ENCODE data around the gene PCDH15.

Gene PCDH15

DNA sequence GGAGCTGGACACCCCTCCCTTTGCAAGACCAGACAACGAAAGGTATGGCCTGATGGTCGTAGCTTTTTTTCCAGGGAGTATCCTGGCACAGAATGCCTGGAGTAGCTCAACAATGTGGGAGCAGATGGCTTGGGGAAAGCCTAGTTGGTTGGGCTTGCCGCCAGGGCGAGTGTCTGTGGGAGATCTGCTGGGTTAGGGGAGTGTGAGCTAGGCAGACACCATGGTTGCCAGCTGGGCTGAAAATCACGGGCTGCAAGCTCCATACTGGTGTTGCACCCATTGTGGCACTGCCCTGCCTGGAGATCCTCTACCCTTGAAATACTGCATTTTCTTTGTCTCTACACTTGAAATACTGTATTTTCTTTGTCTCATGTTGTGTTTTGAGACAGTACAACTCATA is 538.3 kb downstream of the PCDH15 start:
- no peak for DNase-seq (ENCODE audit: low read depth, low spot score)
- Histone ChIP-seq H3K4me3 (ENCODE audit: insufficient read length, low read depth) (no peak overlapping the region), H3K9me3 (ENCODE audit: insufficient read depth, low read length) (no peaks in the 10 kb centered on the region), H3K4me1 (ENCODE audit: insufficient read depth, insufficient read length) (no peaks in the 10 kb centered on the region), H3K9ac (ENCODE audit: insufficient read length, low read depth) (no peak overlapping the region), H3K27me3 (ENCODE audit: insufficient read depth, insufficient read length) (no peaks in the 10 kb centered on the region), H3K36me3 (ENCODE audit: insufficient read depth, insufficient read length, low read length) (no peaks in the 10 kb centered on the region)
- TF ChIP-seq SUZ12 (IDR thresholded peaks at IDR 0.05; ENCODE audit: extremely low read depth, insufficient read depth, insufficient read length) (no peak), ZNF274 (IDR thresholded peaks at IDR 0.05; ENCODE audit: low read depth, low read length) (no peak), YY1 (IDR thresholded peaks at IDR 0.05; ENCODE audit: insufficient read depth, insufficient read length) (no peak)

DNA sequence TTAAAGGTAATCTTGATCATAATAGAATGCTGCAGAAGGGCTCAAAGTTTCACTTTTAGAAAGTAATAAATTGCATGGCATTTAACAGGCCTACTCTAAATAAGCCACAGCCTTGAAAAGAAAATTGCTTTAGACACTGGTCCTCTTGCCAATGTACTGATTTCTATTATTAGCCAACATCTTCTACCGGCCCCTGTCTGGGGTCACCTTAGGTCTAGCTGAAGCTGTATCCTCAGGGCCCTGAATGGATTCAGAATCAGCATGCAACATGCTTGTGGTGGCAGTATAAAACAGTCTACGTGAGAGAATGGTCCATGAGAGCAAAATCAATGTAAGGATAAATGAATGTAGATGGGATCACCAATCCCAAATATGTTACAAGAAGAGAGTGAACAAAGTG is 541.9 kb downstream of the PCDH15 start:
- no peak for TF ChIP-seq SUZ12 (IDR thresholded peaks at IDR 0.05; ENCODE audit: extremely low read depth, insufficient read depth, insufficient read length)
- no peak for TF ChIP-seq ZNF274 (IDR thresholded peaks at IDR 0.05; ENCODE audit: low read depth, low read length)
- TF ChIP-seq YY1 (IDR thresholded peaks at IDR 0.05; ENCODE audit: insufficient read depth, insufficient read length), result no peak
- H3K4me1 ChIP-seq (ENCODE audit: insufficient read depth, insufficient read length), result no peaks in the 10 kb centered on the region

DNA sequence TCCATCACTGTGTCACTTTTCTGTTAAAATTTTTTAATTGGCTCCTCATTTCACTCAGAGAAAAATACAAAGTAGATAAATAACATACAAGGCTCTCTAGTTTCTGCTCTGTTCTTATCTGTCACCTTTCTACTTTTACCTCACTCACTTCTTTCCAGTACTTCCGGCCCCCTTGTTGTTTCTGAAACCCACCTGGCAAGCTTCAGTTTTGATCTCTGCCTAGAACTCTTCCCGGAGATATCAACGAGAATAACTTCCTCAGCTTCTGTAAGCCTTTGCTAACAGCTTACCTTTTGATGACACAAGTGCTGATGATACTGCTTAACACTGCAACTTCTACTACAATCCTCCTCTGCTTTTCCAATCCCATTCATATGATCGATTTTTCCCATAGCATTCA is 566.2 kb downstream of the PCDH15 start:
- H3K36me3 ChIP-seq (ENCODE audit: insufficient read depth, insufficient read length, low read length), result no peaks in the 10 kb centered on the region
- no peak for DNase-seq (ENCODE audit: low read depth, low spot score)
- no peaks in the 10 kb centered on the region for H3K4me1 ChIP-seq (ENCODE audit: insufficient read depth, insufficient read length)
- no peak overlapping the region for H3K4me3 ChIP-seq (ENCODE audit: insufficient read length, low read depth)
- peaks cover 4% of the 10 kb centered on the region; the same call in 1 of the 2 replicates for H3K9me3 ChIP-seq (ENCODE audit: insufficient read depth, low read length)
- TF ChIP-seq SUZ12 (IDR thresholded peaks at IDR 0.05; ENCODE audit: extremely low read depth, insufficient read depth, insufficient read length) (no peak), YY1 (IDR thresholded peaks at IDR 0.05; ENCODE audit: insufficient read depth, insufficient read length) (no peak), ZNF274 (IDR thresholded peaks at IDR 0.05; ENCODE audit: low read depth, low read length) (no peak)
- no peak overlapping the region for H3K9ac ChIP-seq (ENCODE audit: insufficient read length, low read depth)
- no peaks in the 10 kb centered on the region for H3K27me3 ChIP-seq (ENCODE audit: insufficient read depth, insufficient read length)

More for the DNA sequence above, 541.9 kb downstream of the PCDH15 start:
- no peak overlapping the region for H3K9ac ChIP-seq (ENCODE audit: insufficient read length, low read depth)
- no peaks in the 10 kb centered on the region for H3K9me3 ChIP-seq (ENCODE audit: insufficient read depth, low read length)
- no peak overlapping the region for H3K4me3 ChIP-seq (ENCODE audit: insufficient read length, low read depth)
- no peak for DNase-seq (ENCODE audit: low read depth, low spot score)
- H3K27me3 ChIP-seq (ENCODE audit: insufficient read depth, insufficient read length), result no peaks in the 10 kb centered on the region
- H3K36me3 ChIP-seq (ENCODE audit: insufficient read depth, insufficient read length, low read length), result no peaks in the 10 kb centered on the region

DNA sequence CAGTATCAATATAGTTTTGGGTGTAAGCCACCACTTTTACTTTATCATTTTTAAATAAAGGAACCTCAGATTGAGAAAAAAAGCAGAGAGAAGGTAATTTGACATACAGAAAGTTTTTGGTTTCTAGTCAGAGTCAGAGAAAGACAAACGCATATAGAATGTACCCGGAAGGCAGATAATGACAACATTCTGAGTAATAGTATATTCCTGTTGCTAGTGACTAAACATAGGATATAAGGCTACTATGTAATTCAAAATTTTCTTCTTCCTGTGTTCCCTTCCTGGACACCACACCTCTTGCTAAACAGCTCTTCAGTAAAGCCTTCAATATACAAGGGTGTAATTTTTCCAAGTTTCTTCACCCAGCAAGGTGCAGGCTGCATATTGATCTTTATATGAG is 597.6 kb downstream of the PCDH15 start:
- TF ChIP-seq YY1 (IDR thresholded peaks at IDR 0.05; ENCODE audit: insufficient read depth, insufficient read length) (no peak), ZNF274 (IDR thresholded peaks at IDR 0.05; ENCODE audit: low read depth, low read length) (no peak), SUZ12 (IDR thresholded peaks at IDR 0.05; ENCODE audit: extremely low read depth, insufficient read depth, insufficient read length) (no peak)
- Histone ChIP-seq H3K9ac (ENCODE audit: insufficient read length, low read depth) (no peak overlapping the region), H3K9me3 (ENCODE audit: insufficient read depth, low read length) (no peaks in the 10 kb centered on the region), H3K4me3 (ENCODE audit: insufficient read length, low read depth) (no peak overlapping the region), H3K36me3 (ENCODE audit: insufficient read depth, insufficient read length, low read length) (no peaks in the 10 kb centered on the region), H3K27me3 (ENCODE audit: insufficient read depth, insufficient read length) (no peaks in the 10 kb centered on the region), H3K4me1 (ENCODE audit: insufficient read depth, insufficient read length) (no peaks in the 10 kb centered on the region)
- DNase-seq (ENCODE audit: low read depth, low spot score), result no peak

DNA sequence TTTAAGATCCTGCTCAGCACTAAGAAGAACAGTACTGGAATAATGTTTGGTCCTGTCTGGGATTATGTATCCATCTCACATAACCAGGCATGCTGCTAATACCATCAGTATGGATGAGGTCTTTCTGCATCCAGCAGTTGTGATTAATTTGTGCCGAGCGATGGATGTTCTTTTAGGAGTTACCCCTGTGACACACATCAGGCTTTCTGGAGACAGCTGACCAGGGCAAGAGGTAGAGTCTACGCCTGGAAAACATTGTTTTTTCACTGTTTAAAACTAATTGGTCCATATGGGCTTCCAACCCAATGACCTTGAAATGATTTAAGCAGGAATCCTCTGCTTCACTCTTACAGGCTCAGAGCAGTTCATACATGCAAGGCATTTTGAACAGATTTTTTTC is 603.0 kb downstream of the PCDH15 start:
- H3K36me3 ChIP-seq (ENCODE audit: insufficient read depth, insufficient read length, low read length), result no peaks in the 10 kb centered on the region
- TF ChIP-seq YY1 (IDR thresholded peaks at IDR 0.05; ENCODE audit: insufficient read depth, insufficient read length), result no peak
- TF ChIP-seq ZNF274 (IDR thresholded peaks at IDR 0.05; ENCODE audit: low read depth, low read length), result no peak
- TF ChIP-seq SUZ12 (IDR thresholded peaks at IDR 0.05; ENCODE audit: extremely low read depth, insufficient read depth, insufficient read length), result no peak
- no peaks in the 10 kb centered on the region for H3K9me3 ChIP-seq (ENCODE audit: insufficient read depth, low read length)

DNA sequence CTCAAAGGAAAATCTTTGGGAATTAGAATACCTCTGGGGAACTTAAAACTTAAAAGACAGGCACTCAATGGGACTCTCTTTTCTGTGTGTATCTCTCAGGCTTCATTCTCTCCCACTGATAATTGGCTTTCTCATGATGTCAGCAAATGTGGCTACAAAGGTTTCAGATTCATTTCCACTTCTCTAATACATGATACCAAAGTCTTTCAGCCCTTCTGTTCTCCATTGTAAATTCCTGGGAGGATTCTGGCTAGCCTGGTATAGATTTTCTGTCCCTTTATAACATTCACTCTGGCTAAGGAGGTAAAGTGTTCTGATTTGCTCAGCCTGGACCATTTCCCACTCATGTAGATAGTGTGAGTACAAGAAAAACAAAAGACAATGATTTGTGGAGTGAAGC is 606.2 kb downstream of the PCDH15 start:
- H3K36me3 ChIP-seq (ENCODE audit: insufficient read depth, insufficient read length, low read length), result no peaks in the 10 kb centered on the region
- no peaks in the 10 kb centered on the region for H3K9me3 ChIP-seq (ENCODE audit: insufficient read depth, low read length)
- no peak for DNase-seq (ENCODE audit: low read depth, low spot score)
- H3K4me1 ChIP-seq (ENCODE audit: insufficient read depth, insufficient read length), result no peaks in the 10 kb centered on the region
- no peak for TF ChIP-seq YY1 (IDR thresholded peaks at IDR 0.05; ENCODE audit: insufficient read depth, insufficient read length)
- no peak for TF ChIP-seq ZNF274 (IDR thresholded peaks at IDR 0.05; ENCODE audit: low read depth, low read length)
- H3K27me3 ChIP-seq (ENCODE audit: insufficient read depth, insufficient read length), result no peaks in the 10 kb centered on the region
- no peak overlapping the region for H3K4me3 ChIP-seq (ENCODE audit: insufficient read length, low read depth)
- no peak overlapping the region for H3K9ac ChIP-seq (ENCODE audit: insufficient read length, low read depth)

More for the DNA sequence above, 603.0 kb downstream of the PCDH15 start:
- DNase-seq (ENCODE audit: low read depth, low spot score), result no peak
- no peak overlapping the region for H3K4me3 ChIP-seq (ENCODE audit: insufficient read length, low read depth)
- no peaks in the 10 kb centered on the region for H3K4me1 ChIP-seq (ENCODE audit: insufficient read depth, insufficient read length)
- no peak overlapping the region for H3K9ac ChIP-seq (ENCODE audit: insufficient read length, low read depth)
- H3K27me3 ChIP-seq (ENCODE audit: insufficient read depth, insufficient read length), result no peaks in the 10 kb centered on the region

DNA sequence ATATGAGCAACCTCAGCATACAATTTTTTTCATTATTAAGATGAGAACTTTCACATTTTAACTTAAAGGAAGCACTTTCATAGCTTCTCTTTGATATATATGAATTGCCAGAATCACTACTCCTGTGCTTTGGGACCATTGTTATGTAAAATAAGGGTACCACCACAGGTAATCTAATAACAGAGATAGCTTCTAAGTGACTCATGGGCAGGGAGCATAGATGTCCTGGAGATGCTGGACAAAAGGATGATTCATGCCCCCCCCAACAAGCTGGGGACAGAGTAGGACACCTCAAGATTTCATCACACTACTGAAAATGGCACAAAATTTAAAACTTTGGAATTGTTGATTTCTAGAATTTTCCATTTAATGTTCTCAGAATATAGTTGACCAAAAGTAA is 641.1 kb downstream of the PCDH15 start:
- TF ChIP-seq ZNF274 (IDR thresholded peaks at IDR 0.05; ENCODE audit: low read depth, low read length) (no peak), YY1 (IDR thresholded peaks at IDR 0.05; ENCODE audit: insufficient read depth, insufficient read length) (no peak), SUZ12 (IDR thresholded peaks at IDR 0.05; ENCODE audit: extremely low read depth, insufficient read depth, insufficient read length) (no peak)
- H3K27me3 ChIP-seq (ENCODE audit: insufficient read depth, insufficient read length), result no peaks in the 10 kb centered on the region
- no peaks in the 10 kb centered on the region for H3K4me1 ChIP-seq (ENCODE audit: insufficient read depth, insufficient read length)
- peaks cover 8% of the 10 kb centered on the region; the same call in 1 of the 2 replicates for H3K9me3 ChIP-seq (ENCODE audit: insufficient read depth, low read length)
- DNase-seq (ENCODE audit: low read depth, low spot score), result no peak
- no peak overlapping the region for H3K4me3 ChIP-seq (ENCODE audit: insufficient read length, low read depth)
- no peak overlapping the region for H3K9ac ChIP-seq (ENCODE audit: insufficient read length, low read depth)
- no peaks in the 10 kb centered on the region for H3K36me3 ChIP-seq (ENCODE audit: insufficient read depth, insufficient read length, low read length)

DNA sequence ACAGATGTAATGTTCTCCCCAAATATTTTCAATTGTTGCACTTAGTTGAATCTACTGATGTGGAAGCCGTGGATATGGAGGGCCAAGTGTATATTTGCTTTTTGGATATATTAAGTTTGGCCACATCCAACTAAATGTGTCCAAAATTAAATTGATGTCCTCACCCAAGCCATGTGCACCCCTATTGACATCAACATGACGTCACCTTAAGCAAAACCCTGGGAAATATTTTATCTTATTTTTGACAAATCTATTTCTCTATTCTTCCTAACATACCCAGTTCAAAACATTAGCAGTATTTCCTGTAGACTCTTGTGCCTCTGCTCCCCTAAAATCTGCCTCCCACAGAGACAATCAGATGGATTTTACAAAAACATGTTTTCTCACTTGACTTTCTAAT is 652.5 kb downstream of the PCDH15 start:
- H3K4me1 ChIP-seq (ENCODE audit: insufficient read depth, insufficient read length), result no peaks in the 10 kb centered on the region
- no peak overlapping the region for H3K9ac ChIP-seq (ENCODE audit: insufficient read length, low read depth)
- no peak for DNase-seq (ENCODE audit: low read depth, low spot score)
- no peak for TF ChIP-seq ZNF274 (IDR thresholded peaks at IDR 0.05; ENCODE audit: low read depth, low read length)
- TF ChIP-seq SUZ12 (IDR thresholded peaks at IDR 0.05; ENCODE audit: extremely low read depth, insufficient read depth, insufficient read length), result no peak
- TF ChIP-seq YY1 (IDR thresholded peaks at IDR 0.05; ENCODE audit: insufficient read depth, insufficient read length), result no peak
- H3K9me3 ChIP-seq (ENCODE audit: insufficient read depth, low read length), result peaks cover 10% of the 10 kb centered on the region; the same call in 1 of the 2 replicates
- H3K27me3 ChIP-seq (ENCODE audit: insufficient read depth, insufficient read length), result no peaks in the 10 kb centered on the region
- H3K4me3 ChIP-seq (ENCODE audit: insufficient read length, low read depth), result no peak overlapping the region
- H3K36me3 ChIP-seq (ENCODE audit: insufficient read depth, insufficient read length, low read length), result no peaks in the 10 kb centered on the region

Data from NT2/D1 (cell line).